H9 (cell line): ENCODE data around the gene MARF1. TPM values are rescaled to one million over a fixed set of nuclear protein-coding genes. Genes with fewer than 3 reads are reported as not detected.

ENCODE experiments used
- DNase-seq: peaks from one replicate; pipeline ENCODE4 v3.0.0-alpha.2; 2017
- H2AFZ ChIP-seq: one replicate; pipeline ENCODE4 v1.6.1; 2013; ENCODE audit warnings: mild to moderate bottlenecking, low read length, control low read depth, moderate library complexity
- H2AK5ac ChIP-seq: 2 replicates; pipeline ENCODE4 v1.6.1; 2013; ENCODE audit warnings: low read length, control low read depth, mixed read lengths; ENCODE audit not compliant: insufficient read length
- H2BK120ac ChIP-seq: one replicate; pipeline ENCODE4 v1.6.1; 2013; ENCODE audit warnings: low read depth, mild to moderate bottlenecking, low read length, control low read depth, inconsistent platforms; ENCODE audit not compliant: poor library complexity, severe bottlenecking
- H2BK12ac ChIP-seq: 2 replicates; pipeline ENCODE4 v1.6.1; 2013; ENCODE audit warnings: low read length, control low read depth, mixed read lengths, low read depth; ENCODE audit not compliant: insufficient read length
- H2BK15ac ChIP-seq: 2 replicates; pipeline ENCODE4 v1.6.1; 2013; ENCODE audit warnings: low read depth, low read length, control low read depth
- H2BK20ac ChIP-seq: one replicate; pipeline ENCODE4 v1.6.1; 2013; ENCODE audit warnings: low read depth, mild to moderate bottlenecking, low read length, control low read depth, inconsistent platforms; ENCODE audit not compliant: poor library complexity, severe bottlenecking
- H2BK5ac ChIP-seq: 2 replicates; pipeline ENCODE4 v1.6.1; 2013; ENCODE audit warnings: low read length, control low read depth, mixed read lengths; ENCODE audit not compliant: insufficient read length
- H3K14ac ChIP-seq: 2 replicates; pipeline ENCODE4 v1.6.1; 2013; ENCODE audit warnings: low read length, control low read depth; ENCODE audit not compliant: insufficient read depth
- H3K18ac ChIP-seq: 2 replicates; pipeline ENCODE4 v1.6.1; 2013; ENCODE audit warnings: low read depth, mild to moderate bottlenecking, mixed read lengths, low read length, control low read depth; ENCODE audit not compliant: insufficient read length
- H3K23ac ChIP-seq: 2 replicates; pipeline ENCODE4 v1.6.1; 2013; ENCODE audit warnings: low read length, control low read depth, mixed read lengths, low read depth; ENCODE audit not compliant: insufficient read length
- H3K23me2 ChIP-seq: 2 replicates; pipeline ENCODE4 v1.6.1; 2013; ENCODE audit warnings: low read depth, mild to moderate bottlenecking, mixed read lengths, low read length, control low read depth; ENCODE audit not compliant: insufficient read length, poor library complexity, severe bottlenecking
- H3K27ac ChIP-seq: 2 replicates; pipeline ENCODE4 v1.5.1; 2013; ENCODE audit warnings: low read length, control low read depth, mixed read lengths, low read depth; ENCODE audit not compliant: insufficient read length
- H3K27me3 ChIP-seq: 2 replicates; pipeline ENCODE4 v1.6.1; 2013; ENCODE audit warnings: low read length, control low read depth, inconsistent platforms; ENCODE audit not compliant: insufficient read depth
- H3K4ac ChIP-seq: 2 replicates; pipeline ENCODE4 v1.6.1; 2013; ENCODE audit warnings: low read depth, mild to moderate bottlenecking, control low read depth, inconsistent platforms, low read length, moderate library complexity
- H3K4me1 ChIP-seq: 2 replicates; pipeline ENCODE4 v1.6.1; 2013; ENCODE audit warnings: low read length, control low read depth, inconsistent platforms; ENCODE audit not compliant: insufficient read depth
- H3K4me2 ChIP-seq: 2 replicates; pipeline ENCODE4 v1.6.1; 2013; ENCODE audit warnings: low read length, control low read depth, mixed read lengths; ENCODE audit not compliant: insufficient read length, insufficient read depth
- H3K56ac ChIP-seq: 2 replicates; pipeline ENCODE4 v1.6.1; 2013; ENCODE audit warnings: low read depth, mild to moderate bottlenecking, mixed read lengths, low read length, control low read depth; ENCODE audit not compliant: insufficient read length
- H3K79me1 ChIP-seq: 2 replicates; pipeline ENCODE4 v1.6.1; 2013; ENCODE audit warnings: low read depth, mild to moderate bottlenecking, moderate library complexity, low read length, control low read depth, inconsistent platforms; ENCODE audit not compliant: insufficient read depth, poor library complexity, severe bottlenecking
- H3K79me2 ChIP-seq: 2 replicates; pipeline ENCODE4 v1.6.1; 2013; ENCODE audit warnings: low read length, control low read depth, inconsistent platforms; ENCODE audit not compliant: insufficient read depth
- H3K9ac ChIP-seq: 2 replicates; pipeline ENCODE4 v1.6.1; 2013; ENCODE audit warnings: low read length, control low read depth, mixed read lengths; ENCODE audit not compliant: insufficient read length; ENCODE audit errors: extremely low read depth
- H3K9me3 ChIP-seq: one replicate; pipeline ENCODE4 v1.6.1; 2013; ENCODE audit warnings: low read depth, low read length, inconsistent platforms; ENCODE audit not compliant: control insufficient read depth
- H3T11ph ChIP-seq: one replicate; pipeline ENCODE4 v1.6.1; 2013; ENCODE audit warnings: mild to moderate bottlenecking, low read length, control low read depth, inconsistent platforms
- H4K20me1 ChIP-seq: one replicate; pipeline ENCODE4 v1.6.1; 2013; ENCODE audit not compliant: control insufficient read depth, insufficient read length, insufficient read depth
- H4K5ac ChIP-seq: 2 replicates; pipeline ENCODE4 v1.6.1; 2013; ENCODE audit warnings: low read depth, mild to moderate bottlenecking, mixed read lengths, low read length, control low read depth; ENCODE audit not compliant: insufficient read length
- H4K8ac ChIP-seq: replicated peaks from 2 replicates; pipeline ENCODE4 v1.6.1; 2013; ENCODE audit warnings: low read length, control low read depth, mixed read lengths, low read depth; ENCODE audit not compliant: insufficient read length
- H4K91ac ChIP-seq: 2 replicates; pipeline ENCODE4 v1.6.1; 2013; ENCODE audit warnings: low read depth, mild to moderate bottlenecking, moderate library complexity, mixed read lengths, low read length, control low read depth; ENCODE audit not compliant: insufficient read length
- H3K27ac Mint-ChIP-seq, 3 experiments: 2 replicates in 2 of 3; 3 replicates in 1 of 3; pipeline ENCODE4 v1.8.0; 2020 to 2021; ENCODE audit warnings: mixed read lengths in 3 of 3, mild to moderate bottlenecking in 1 of 3, moderate library complexity in 1 of 3
- H3K27me3 Mint-ChIP-seq: 2 replicates; pipeline ENCODE4 v1.8.0; 2021; ENCODE audit warnings: low read depth, mild to moderate bottlenecking, moderate library complexity, mixed read lengths
- H3K36me3 Mint-ChIP-seq, 3 experiments: 2 replicates in 2 of 3; 3 replicates in 1 of 3; pipeline ENCODE4 v1.8.0; 2020 to 2021; ENCODE audit warnings: low read depth in 3 of 3, mixed read lengths in 3 of 3; ENCODE audit not compliant: insufficient read depth in 1 of 3
- H3K4me1 Mint-ChIP-seq, 2 experiments: 2 replicates each; pipeline ENCODE4 v1.8.0; 2020; ENCODE audit warnings: mixed read lengths in 2 of 2
- H3K4me3 Mint-ChIP-seq, 2 experiments: 2 replicates in 1 of 2; 3 replicates in 1 of 2; pipeline ENCODE4 v1.8.0; 2020 to 2021; ENCODE audit warnings: mild to moderate bottlenecking in 2 of 2, mixed read lengths in 2 of 2, moderate library complexity in 1 of 2
- H3K9me3 Mint-ChIP-seq, 2 experiments: 2 replicates in 1 of 2; 3 replicates in 1 of 2; pipeline ENCODE4 v1.8.0; 2020; ENCODE audit warnings: mild to moderate bottlenecking in 2 of 2, mixed read lengths in 2 of 2, moderate library complexity in 1 of 2
- CTCF ChIP-seq: fragments of 200-600 bp; sonication (generic); conservative IDR thresholded peaks from 3 replicates; pipeline ENCODE4 v1.8.0; 2021; ENCODE audit warnings: antibody characterized with exemption, mild to moderate bottlenecking
- WGBS: extraction: QIAGEN DNeasy Blood & Tissue Kit; methylation state at CpG from one replicate; pipeline ENCODE4 v1.1.7; 2013; ENCODE audit warnings: missing lambda C conversion rate, low lambda C conversion rate, mixed read lengths; ENCODE audit not compliant: insufficient read length; ENCODE audit errors: extremely low coverage; 5-methylcytosine and 5-hydroxymethylcytosine counted together
- total RNA-seq: library from RNA; stranded (reverse); gene quantifications from 2 replicates; pipeline ENCODE4 v1.2.1, GENCODE V29; 2021

MARF1 gene
- total RNA-seq, 1 experiment from 2014 or later = 23.3 TPM

- Histone ChIP-seq H3K14ac (no peak overlapping the region), H3K4me2 (no peak overlapping the region), H3K18ac (no peak overlapping the region), H2BK5ac (no peak overlapping the region), H2AK5ac (no peak overlapping the region), H3K23me2 (no peaks in the 10 kb centered on the region), H3K23ac (no peak overlapping the region), H2AFZ (no peak overlapping the region), H3T11ph (no peak overlapping the region), H3K79me2 (no peaks in the 10 kb centered on the region), H3K56ac (no peak overlapping the region), H3K27me3 (no peaks in the 10 kb centered on the region), H2BK15ac (no peak overlapping the region), H2BK20ac (no peak overlapping the region), H3K9ac (no peak overlapping the region), H4K5ac (no peak overlapping the region), H3K4me1 (no peaks in the 10 kb centered on the region; the same call in 1 of the 2 replicates), H4K8ac (no peak overlapping the region), H3K9me3 (no peaks in the 10 kb centered on the region), H2BK12ac (no peak overlapping the region), H4K20me1 (no peaks in the 10 kb centered on the region), H2BK120ac (no peak overlapping the region), H4K91ac (no peak overlapping the region), H3K4ac (no peak overlapping the region), H3K27ac (no peak overlapping the region), H3K79me1 (no peaks in the 10 kb centered on the region)
- no peak for DNase-seq
- H3K9me3 Mint-ChIP-seq = peaks cover 16 to 17% of the 10 kb centered on the region in 2 experiments
- TF ChIP-seq CTCF = no peak
- no peak overlapping the region for H3K4me3 Mint-ChIP-seq
- no peaks in the 10 kb centered on the region for H3K27me3 Mint-ChIP-seq
- no CpG with 5 or more reads among the region's 2 CpGs for WGBS
- H3K27ac Mint-ChIP-seq = no peak overlapping the region
- H3K4me1 Mint-ChIP-seq = peaks cover 14 to 21% of the 10 kb centered on the region in 2 experiments
- peaks cover 0 to 20% (median 19%) of the 10 kb centered on the region in 3 experiments; a peak in 6 of 7 replicates for H3K36me3 Mint-ChIP-seq
These were observed 97.4 kb downstream of the MARF1 start for GRCh38 chr16:15545544-15545943.
